Skin epidermis (tissue), 12 donors: ENCODE measurements around the gene MRAS.
A peak's percentile ranks its signal among the peaks of the same experiment; 100 is the strongest.
"Not testable (repeated sequence)": the region's sequence is repeated elsewhere in the genome, so short reads cannot be mapped to it uniquely, and the experiment has no call there.

Source experiments
- H3K27ac ChIP-seq, 21 experiments: fragments of 200-600 bp; sonication (generic) in 11 of 21; one replicate each; pipeline ENCODE4 v1.5.0; 2020; ENCODE audit warnings: mild to moderate bottlenecking in 3 of 21, inconsistent platforms in 2 of 21, moderate library complexity in 2 of 21
- H3K4me3 ChIP-seq, 7 experiments: fragments of 200-600 bp; sonication (generic) in 2 of 7; one replicate each; pipeline ENCODE4 v1.5.0; 2020; ENCODE audit warnings: inconsistent platforms in 2 of 7, mild to moderate bottlenecking in 2 of 7, moderate library complexity in 1 of 7

Gene MRAS

GRCh38 chr3:138437281-138437680, 88.9 kb downstream of the MRAS start:
- Histone ChIP-seq H3K27ac (no peak overlapping the region), H3K4me3 (no peak overlapping the region)

- Histone ChIP-seq H3K27ac (no peak overlapping the region), H3K4me3 (no peak overlapping the region)
Measured at GRCh38 chr3:138438896-138439295, 90.5 kb downstream of the MRAS start.

- H3K4me3 ChIP-seq, result no peak overlapping the region
- no peak overlapping the region for H3K27ac ChIP-seq
Measured at GRCh38 chr3:138439646-138440045, 91.3 kb downstream of the MRAS start.

GRCh38 chr3:138440121-138440521, 91.7 kb downstream of the MRAS start:
- H3K27ac ChIP-seq, result no peak overlapping the region
- no peak overlapping the region for H3K4me3 ChIP-seq

- Histone ChIP-seq H3K27ac (no peak overlapping the region), H3K4me3 (no peak overlapping the region)
Measured at GRCh38 chr3:138440596-138440995, 92.2 kb downstream of the MRAS start.

GRCh38 chr3:138441256-138441655, 92.9 kb downstream of the MRAS start:
- Histone ChIP-seq H3K27ac (peak overlapping the region in 1 of 21 experiments; percentile 11), H3K4me3 (no peak overlapping the region)

GRCh38 chr3:138441742-138442141, 93.4 kb downstream of the MRAS start:
- H3K27ac ChIP-seq, result peak overlapping the region in 1 of 21 experiments; percentile 11
- H3K4me3 ChIP-seq, result no peak overlapping the region

- no peak overlapping the region for H3K4me3 ChIP-seq
- H3K27ac ChIP-seq, result no peak overlapping the region
Measured at GRCh38 chr3:138442433-138442832, 94.1 kb downstream of the MRAS start.

GRCh38 chr3:138443091-138443490, 94.7 kb downstream of the MRAS start:
- H3K27ac ChIP-seq, result no peak overlapping the region

GRCh38 chr3:138443521-138444503, 95.4 kb downstream of the MRAS start:
- H3K4me3 ChIP-seq, result no peak overlapping the region
- H3K27ac ChIP-seq, result no peak overlapping the region

More at GRCh38 chr3:138443091-138443490, 94.7 kb downstream of the MRAS start:
- H3K4me3 ChIP-seq, result no peak overlapping the region

GRCh38 chr3:138445236-138445635, 96.9 kb downstream of the MRAS start:
- Histone ChIP-seq H3K27ac (no peak overlapping the region), H3K4me3 (no peak overlapping the region)

GRCh38 chr3:138445654-138446053, 97.3 kb downstream of the MRAS start:
- Histone ChIP-seq H3K27ac (no peak overlapping the region), H3K4me3 (no peak overlapping the region)

GRCh38 chr3:138448631-138449030, 100.3 kb downstream of the MRAS start:
- Histone ChIP-seq H3K27ac (no peak overlapping the region), H3K4me3 (no peak overlapping the region)

- Histone ChIP-seq H3K4me3 (no peak overlapping the region), H3K27ac (no peak overlapping the region)
Measured at GRCh38 chr3:138449490-138449889, 101.1 kb downstream of the MRAS start.

GRCh38 chr3:138450181-138450580, 101.8 kb downstream of the MRAS start:
- no peak overlapping the region for H3K27ac ChIP-seq

GRCh38 chr3:138450704-138451424, 102.5 kb downstream of the MRAS start:
- Histone ChIP-seq H3K27ac (no peak overlapping the region), H3K4me3 (no peak overlapping the region)

More at GRCh38 chr3:138450181-138450580, 101.8 kb downstream of the MRAS start:
- H3K4me3 ChIP-seq, result no peak overlapping the region

GRCh38 chr3:138451595-138452162, 103.3 kb downstream of the MRAS start:
- H3K27ac ChIP-seq, result no peak overlapping the region
- H3K4me3 ChIP-seq, result no peak overlapping the region

- Histone ChIP-seq H3K4me3 (no peak overlapping the region), H3K27ac (no peak overlapping the region)
Measured at GRCh38 chr3:138452436-138452835, 104.1 kb downstream of the MRAS start.

- H3K27ac ChIP-seq, H3K4me3 ChIP-seq: not testable (repeated sequence)
Measured at GRCh38 chr3:138453940-138454339, 105.6 kb downstream of the MRAS start.
